HepG2 (cell line): ENCODE data around the gene EEIG1. TPM values are rescaled to one million over a fixed set of nuclear protein-coding genes. Genes with fewer than 3 reads are reported as not detected.

ENCODE experiments used
- ARID2 ChIP-seq: sonication (generic); formaldehyde crosslinking; IDR thresholded peaks from 2 replicates; pipeline ENCODE4 v1.8.1; 2022; ENCODE audit warnings: mild to moderate bottlenecking, missing genetic modification reagents, borderline replicate concordance
- HDAC2 ChIP-seq: sonication (generic); formaldehyde crosslinking; IDR thresholded peaks from 2 replicates; pipeline ENCODE4 v1.4.0; 2020; ENCODE audit warnings: missing genetic modification reagents
- KLF15 ChIP-seq: sonication (generic); formaldehyde crosslinking; IDR thresholded peaks from 2 replicates; pipeline ENCODE4 v1.8.1; 2023; ENCODE audit warnings: borderline replicate concordance, mild to moderate bottlenecking, inconsistent platforms, missing genetic modification reagents, mixed read lengths
- NFYB ChIP-seq: sonication (generic); formaldehyde crosslinking; IDR thresholded peaks from 2 replicates; pipeline ENCODE4 v1.4.0; 2020; ENCODE audit warnings: missing genetic modification reagents
- NR0B2 ChIP-seq: sonication (generic); formaldehyde crosslinking; IDR thresholded peaks from 2 replicates; pipeline ENCODE4 v1.4.0; 2020; ENCODE audit warnings: mild to moderate bottlenecking, missing genetic modification reagents
- NR2F6 ChIP-seq, 2 experiments: IDR thresholded peaks; 2 replicates each; pipeline ENCODE4 v1.6.1; 2016; ENCODE audit warnings: antibody characterized with exemption in 1 of 2, mild to moderate bottlenecking in 1 of 2
- PAWR ChIP-seq: sonication (generic); formaldehyde crosslinking; IDR thresholded peaks from 2 replicates; pipeline ENCODE4 v1.4.0; 2020; ENCODE audit warnings: missing genetic modification reagents, mild to moderate bottlenecking, borderline replicate concordance
- ZNF101 ChIP-seq: sonication (generic); formaldehyde crosslinking; IDR thresholded peaks from 2 replicates; pipeline ENCODE4 v1.4.0; 2020; ENCODE audit warnings: mild to moderate bottlenecking, low read depth, missing genetic modification reagents, borderline replicate concordance
- ZNF546 ChIP-seq: sonication (generic); formaldehyde crosslinking; conservative IDR thresholded peaks from 2 replicates; pipeline ENCODE4 v1.8.1; 2023; ENCODE audit warnings: mild to moderate bottlenecking, missing genetic modification reagents
- ZNF609 ChIP-seq: sonication (generic); formaldehyde crosslinking; IDR thresholded peaks from 2 replicates; pipeline ENCODE4 v1.4.0; 2020; ENCODE audit warnings: mild to moderate bottlenecking, missing genetic modification reagents, borderline replicate concordance
- polyA plus RNA-seq, 8 experiments: library from polyadenylated mRNA; depleted of rRNA in 3 of 8; stranded (reverse) in 7 of 8; unstranded in 1 of 8; fragments of >200 nt; fragmentation: Illumina TruSeq in 4 of 8; extraction: Trizol in 4 of 8; gene quantifications; 2 replicates each; pipeline versions ENCODE4 v1.2.1 to v1.2.3, GENCODE V29; 2011 to 2016; ENCODE audit warnings: low read depth in 4 of 8, missing spikeins in 1 of 8, mixed read lengths in 1 of 8; ENCODE audit not compliant: insufficient read depth in 1 of 8
- total RNA-seq, 5 experiments: library from RNA; depleted of rRNA; stranded (reverse); fragments of >200 nt; fragmentation: Illumina TruSeq; extraction: Trizol; gene quantifications; 2 replicates each; pipeline ENCODE4 v1.2.3, GENCODE V29; 2016; ENCODE audit warnings: low read depth in 1 of 5
- TF ChIP-seq, protein P1 (sequence below): sonication (generic); formaldehyde crosslinking; IDR thresholded peaks from 2 replicates; pipeline ENCODE4 v1.4.0; 2020; ENCODE audit warnings: missing genetic modification reagents, mild to moderate bottlenecking, borderline replicate concordance
- TF ChIP-seq, protein P2 (sequence below): sonication (generic); formaldehyde crosslinking; IDR thresholded peaks from 2 replicates; pipeline ENCODE4 v1.4.0; 2020; ENCODE audit warnings: mild to moderate bottlenecking, missing genetic modification reagents
- TF ChIP-seq, protein P3 (sequence below): sonication (generic); formaldehyde crosslinking; IDR thresholded peaks from 2 replicates; pipeline ENCODE4 v1.8.1; 2023; ENCODE audit warnings: missing genetic modification reagents, inconsistent platforms, borderline replicate concordance
- TF ChIP-seq, protein P4 (sequence below): sonication (generic); formaldehyde crosslinking; IDR thresholded peaks from 2 replicates; pipeline ENCODE4 v1.9.0; 2021; ENCODE audit warnings: missing genetic modification reagents, borderline replicate concordance

The EEIG1 gene
- total and polyA plus RNA-seq, 2 of the 13 experiments (the other 11 are each of a cell fraction or from before 2014, with no cell fraction given): 16.6 to 25.2 TPM

DNA sequence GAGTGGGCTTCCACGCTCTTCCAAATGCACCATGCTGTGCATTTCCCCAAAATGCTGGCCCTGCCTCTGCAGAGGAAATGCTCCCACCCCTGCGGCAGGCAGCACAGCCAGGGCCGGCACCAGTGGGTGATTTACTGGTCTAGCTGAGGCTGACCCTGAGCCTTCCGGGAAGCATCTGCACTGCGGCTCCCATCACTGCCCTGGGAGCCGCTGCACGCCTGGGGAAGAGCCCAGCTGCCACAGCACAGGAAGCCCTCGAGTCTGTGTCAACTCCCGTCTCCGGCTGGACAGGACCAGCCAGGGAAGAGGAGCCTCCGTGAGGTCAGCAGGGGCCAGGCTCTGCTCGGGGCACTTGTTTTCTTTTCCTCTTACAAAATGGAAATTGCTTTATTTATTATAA lies 25.1 kb upstream of the EEIG1 start (continued):
- TF ChIP-seq, protein P1, sequence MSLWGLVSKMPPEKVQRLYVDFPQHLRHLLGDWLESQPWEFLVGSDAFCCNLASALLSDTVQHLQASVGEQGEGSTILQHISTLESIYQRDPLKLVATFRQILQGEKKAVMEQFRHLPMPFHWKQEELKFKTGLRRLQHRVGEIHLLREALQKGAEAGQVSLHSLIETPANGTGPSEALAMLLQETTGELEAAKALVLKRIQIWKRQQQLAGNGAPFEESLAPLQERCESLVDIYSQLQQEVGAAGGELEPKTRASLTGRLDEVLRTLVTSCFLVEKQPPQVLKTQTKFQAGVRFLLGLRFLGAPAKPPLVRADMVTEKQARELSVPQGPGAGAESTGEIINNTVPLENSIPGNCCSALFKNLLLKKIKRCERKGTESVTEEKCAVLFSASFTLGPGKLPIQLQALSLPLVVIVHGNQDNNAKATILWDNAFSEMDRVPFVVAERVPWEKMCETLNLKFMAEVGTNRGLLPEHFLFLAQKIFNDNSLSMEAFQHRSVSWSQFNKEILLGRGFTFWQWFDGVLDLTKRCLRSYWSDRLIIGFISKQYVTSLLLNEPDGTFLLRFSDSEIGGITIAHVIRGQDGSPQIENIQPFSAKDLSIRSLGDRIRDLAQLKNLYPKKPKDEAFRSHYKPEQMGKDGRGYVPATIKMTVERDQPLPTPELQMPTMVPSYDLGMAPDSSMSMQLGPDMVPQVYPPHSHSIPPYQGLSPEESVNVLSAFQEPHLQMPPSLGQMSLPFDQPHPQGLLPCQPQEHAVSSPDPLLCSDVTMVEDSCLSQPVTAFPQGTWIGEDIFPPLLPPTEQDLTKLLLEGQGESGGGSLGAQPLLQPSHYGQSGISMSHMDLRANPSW: no peak
- TF ChIP-seq ZNF546: no peak
- TF ChIP-seq NR0B2: no peak
- TF ChIP-seq HDAC2: peak; percentile 68
- TF ChIP-seq, protein P2, sequence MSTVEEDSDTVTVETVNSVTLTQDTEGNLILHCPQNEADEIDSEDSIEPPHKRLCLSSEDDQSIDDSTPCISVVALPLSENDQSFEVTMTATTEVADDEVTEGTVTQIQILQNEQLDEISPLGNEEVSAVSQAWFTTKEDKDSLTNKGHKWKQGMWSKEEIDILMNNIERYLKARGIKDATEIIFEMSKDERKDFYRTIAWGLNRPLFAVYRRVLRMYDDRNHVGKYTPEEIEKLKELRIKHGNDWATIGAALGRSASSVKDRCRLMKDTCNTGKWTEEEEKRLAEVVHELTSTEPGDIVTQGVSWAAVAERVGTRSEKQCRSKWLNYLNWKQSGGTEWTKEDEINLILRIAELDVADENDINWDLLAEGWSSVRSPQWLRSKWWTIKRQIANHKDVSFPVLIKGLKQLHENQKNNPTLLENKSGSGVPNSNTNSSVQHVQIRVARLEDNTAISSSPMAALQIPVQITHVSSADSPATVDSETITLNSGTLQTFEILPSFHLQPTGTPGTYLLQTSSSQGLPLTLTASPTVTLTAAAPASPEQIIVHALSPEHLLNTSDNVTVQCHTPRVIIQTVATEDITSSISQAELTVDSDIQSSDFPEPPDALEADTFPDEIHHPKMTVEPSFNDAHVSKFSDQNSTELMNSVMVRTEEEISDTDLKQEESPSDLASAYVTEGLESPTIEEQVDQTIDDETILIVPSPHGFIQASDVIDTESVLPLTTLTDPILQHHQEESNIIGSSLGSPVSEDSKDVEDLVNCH (CRISPR knock-in tag): no peak
- no peak for TF ChIP-seq NR2F6 (IDR thresholded peaks at IDR 0.05)
- peak; percentile 72 for TF ChIP-seq NR2F6 (CRISPR knock-in tag; IDR thresholded peaks at IDR 0.05)
- no peak for TF ChIP-seq KLF15 (CRISPR knock-in tag)
- TF ChIP-seq ARID2: no peak
- TF ChIP-seq ZNF609 (CRISPR knock-in tag): no peak
- no peak for TF ChIP-seq PAWR (CRISPR knock-in tag)
- TF ChIP-seq, protein P3, sequence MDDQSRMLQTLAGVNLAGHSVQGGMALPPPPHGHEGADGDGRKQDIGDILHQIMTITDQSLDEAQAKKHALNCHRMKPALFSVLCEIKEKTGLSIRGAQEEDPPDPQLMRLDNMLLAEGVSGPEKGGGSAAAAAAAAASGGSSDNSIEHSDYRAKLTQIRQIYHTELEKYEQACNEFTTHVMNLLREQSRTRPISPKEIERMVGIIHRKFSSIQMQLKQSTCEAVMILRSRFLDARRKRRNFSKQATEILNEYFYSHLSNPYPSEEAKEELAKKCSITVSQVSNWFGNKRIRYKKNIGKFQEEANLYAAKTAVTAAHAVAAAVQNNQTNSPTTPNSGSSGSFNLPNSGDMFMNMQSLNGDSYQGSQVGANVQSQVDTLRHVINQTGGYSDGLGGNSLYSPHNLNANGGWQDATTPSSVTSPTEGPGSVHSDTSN (CRISPR knock-in tag): no peak
- TF ChIP-seq NFYB (CRISPR knock-in tag): no peak
- no peak for TF ChIP-seq ZNF101 (CRISPR knock-in tag)
- TF ChIP-seq, protein P4, sequence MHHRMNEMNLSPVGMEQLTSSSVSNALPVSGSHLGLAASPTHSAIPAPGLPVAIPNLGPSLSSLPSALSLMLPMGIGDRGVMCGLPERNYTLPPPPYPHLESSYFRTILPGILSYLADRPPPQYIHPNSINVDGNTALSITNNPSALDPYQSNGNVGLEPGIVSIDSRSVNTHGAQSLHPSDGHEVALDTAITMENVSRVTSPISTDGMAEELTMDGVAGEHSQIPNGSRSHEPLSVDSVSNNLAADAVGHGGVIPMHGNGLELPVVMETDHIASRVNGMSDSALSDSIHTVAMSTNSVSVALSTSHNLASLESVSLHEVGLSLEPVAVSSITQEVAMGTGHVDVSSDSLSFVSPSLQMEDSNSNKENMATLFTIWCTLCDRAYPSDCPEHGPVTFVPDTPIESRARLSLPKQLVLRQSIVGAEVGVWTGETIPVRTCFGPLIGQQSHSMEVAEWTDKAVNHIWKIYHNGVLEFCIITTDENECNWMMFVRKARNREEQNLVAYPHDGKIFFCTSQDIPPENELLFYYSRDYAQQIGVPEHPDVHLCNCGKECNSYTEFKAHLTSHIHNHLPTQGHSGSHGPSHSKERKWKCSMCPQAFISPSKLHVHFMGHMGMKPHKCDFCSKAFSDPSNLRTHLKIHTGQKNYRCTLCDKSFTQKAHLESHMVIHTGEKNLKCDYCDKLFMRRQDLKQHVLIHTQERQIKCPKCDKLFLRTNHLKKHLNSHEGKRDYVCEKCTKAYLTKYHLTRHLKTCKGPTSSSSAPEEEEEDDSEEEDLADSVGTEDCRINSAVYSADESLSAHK: no peak
